ENCODE data around the gene FCRL4.

FCRL4 gene

DNA sequence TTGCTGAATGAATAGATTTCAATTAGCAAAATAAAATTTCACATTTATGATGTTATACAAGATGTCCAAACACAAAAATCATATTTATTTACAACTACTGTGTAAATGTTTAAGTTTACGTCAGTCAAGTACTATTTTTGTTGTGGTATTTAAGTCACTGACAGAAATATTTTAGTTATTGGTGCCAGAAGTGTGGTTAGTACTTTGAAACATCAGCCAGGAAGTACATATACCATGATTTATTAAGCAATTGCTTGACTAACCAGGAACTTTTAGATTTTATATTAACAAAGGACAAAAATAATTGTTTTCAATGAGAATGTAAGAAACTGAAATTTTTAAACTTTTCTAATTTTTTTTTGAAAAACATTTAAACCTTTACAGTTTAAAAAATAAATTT, 2.4 kb upstream of the FCRL4 start:
- Histone ChIP-seq H3K27ac (ENCODE audit: low read depth, low read length, poor library complexity, severe bottlenecking) (no peak overlapping the region), H3K9me3 (ENCODE audit: low read length) (no peaks in the 10 kb centered on the region), H3F3A (ENCODE audit: insufficient read depth, low read length) (no peaks in the 10 kb centered on the region), H2AFZ (ENCODE audit: low read length) (no peak overlapping the region), H3K4me1 (ENCODE audit: insufficient read depth, low read length, severe bottlenecking) (peaks cover 5% of the 10 kb centered on the region), H3K9ac (ENCODE audit: low read length) (no peak overlapping the region), H3K79me2 (ENCODE audit: insufficient read depth, low read length) (no peaks in the 10 kb centered on the region), H3K4me2 (ENCODE audit: low read length) (no peak overlapping the region), H3K4me3 (ENCODE audit: low read depth, low read length, poor library complexity, severe bottlenecking) (no peak overlapping the region), H3K27me3 (ENCODE audit: insufficient read depth, low read length) (no peaks in the 10 kb centered on the region), H4K20me1 (ENCODE audit: insufficient read depth, low read length) (no peaks in the 10 kb centered on the region), H3K9me2 (ENCODE audit: low read depth, low read length) (no peaks in the 10 kb centered on the region), H3K36me3 (ENCODE audit: insufficient read depth, low read length) (no peaks in the 10 kb centered on the region)
- TF ChIP-seq, protein P1, sequence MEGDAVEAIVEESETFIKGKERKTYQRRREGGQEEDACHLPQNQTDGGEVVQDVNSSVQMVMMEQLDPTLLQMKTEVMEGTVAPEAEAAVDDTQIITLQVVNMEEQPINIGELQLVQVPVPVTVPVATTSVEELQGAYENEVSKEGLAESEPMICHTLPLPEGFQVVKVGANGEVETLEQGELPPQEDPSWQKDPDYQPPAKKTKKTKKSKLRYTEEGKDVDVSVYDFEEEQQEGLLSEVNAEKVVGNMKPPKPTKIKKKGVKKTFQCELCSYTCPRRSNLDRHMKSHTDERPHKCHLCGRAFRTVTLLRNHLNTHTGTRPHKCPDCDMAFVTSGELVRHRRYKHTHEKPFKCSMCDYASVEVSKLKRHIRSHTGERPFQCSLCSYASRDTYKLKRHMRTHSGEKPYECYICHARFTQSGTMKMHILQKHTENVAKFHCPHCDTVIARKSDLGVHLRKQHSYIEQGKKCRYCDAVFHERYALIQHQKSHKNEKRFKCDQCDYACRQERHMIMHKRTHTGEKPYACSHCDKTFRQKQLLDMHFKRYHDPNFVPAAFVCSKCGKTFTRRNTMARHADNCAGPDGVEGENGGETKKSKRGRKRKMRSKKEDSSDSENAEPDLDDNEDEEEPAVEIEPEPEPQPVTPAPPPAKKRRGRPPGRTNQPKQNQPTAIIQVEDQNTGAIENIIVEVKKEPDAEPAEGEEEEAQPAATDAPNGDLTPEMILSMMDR (IDR thresholded peaks at IDR 0.05; ENCODE audit: low read length) = no peak
- TF ChIP-seq EZH2 (IDR thresholded peaks at IDR 0.05; ENCODE audit: borderline replicate concordance, low read length) = no peak

DNA sequence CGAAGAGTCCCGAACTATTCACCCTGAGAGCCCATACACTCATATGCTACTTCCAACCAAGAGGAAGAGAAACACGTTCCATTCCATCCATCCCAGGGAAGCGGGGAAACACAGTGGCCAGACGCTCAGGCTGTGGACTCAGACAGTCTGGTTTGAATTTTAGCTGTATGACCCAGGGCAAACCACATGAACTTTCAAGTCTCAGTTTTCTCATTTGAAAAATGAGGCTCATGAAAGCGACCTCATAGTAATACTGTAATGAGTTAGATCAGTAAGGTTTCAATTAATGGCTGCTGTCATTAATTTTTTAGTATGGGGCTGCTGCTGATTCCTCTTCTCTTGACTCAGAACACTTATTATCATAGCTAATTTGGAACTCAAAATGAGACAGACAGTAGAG, 1.5 kb downstream of the FCRL4 start:
- H3K4me1 ChIP-seq (ENCODE audit: insufficient read depth, low read length, severe bottlenecking) = peaks cover 13% of the 10 kb centered on the region
- no peaks in the 10 kb centered on the region for H3K79me2 ChIP-seq (ENCODE audit: insufficient read depth, low read length)
- TF ChIP-seq, protein P1 (IDR thresholded peaks at IDR 0.05; ENCODE audit: low read length) = no peak
- TF ChIP-seq EZH2 (IDR thresholded peaks at IDR 0.05; ENCODE audit: borderline replicate concordance, low read length) = no peak
- no peak overlapping the region for H3K4me2 ChIP-seq (ENCODE audit: low read length)
- no peaks in the 10 kb centered on the region for H3K9me3 ChIP-seq (ENCODE audit: low read length)
- no peaks in the 10 kb centered on the region for H3F3A ChIP-seq (ENCODE audit: insufficient read depth, low read length)
- H3K4me3 ChIP-seq (ENCODE audit: low read depth, low read length, poor library complexity, severe bottlenecking) = no peak overlapping the region
- no peaks in the 10 kb centered on the region for H3K27me3 ChIP-seq (ENCODE audit: insufficient read depth, low read length)
- no peak overlapping the region for H2AFZ ChIP-seq (ENCODE audit: low read length)
- no peaks in the 10 kb centered on the region for H4K20me1 ChIP-seq (ENCODE audit: insufficient read depth, low read length)
- no peaks in the 10 kb centered on the region for H3K9me2 ChIP-seq (ENCODE audit: low read depth, low read length)
- no peak overlapping the region for H3K9ac ChIP-seq (ENCODE audit: low read length)
- no peaks in the 10 kb centered on the region for H3K36me3 ChIP-seq (ENCODE audit: insufficient read depth, low read length)
- H3K27ac ChIP-seq (ENCODE audit: low read depth, low read length, poor library complexity, severe bottlenecking) = no peak overlapping the region

DNA sequence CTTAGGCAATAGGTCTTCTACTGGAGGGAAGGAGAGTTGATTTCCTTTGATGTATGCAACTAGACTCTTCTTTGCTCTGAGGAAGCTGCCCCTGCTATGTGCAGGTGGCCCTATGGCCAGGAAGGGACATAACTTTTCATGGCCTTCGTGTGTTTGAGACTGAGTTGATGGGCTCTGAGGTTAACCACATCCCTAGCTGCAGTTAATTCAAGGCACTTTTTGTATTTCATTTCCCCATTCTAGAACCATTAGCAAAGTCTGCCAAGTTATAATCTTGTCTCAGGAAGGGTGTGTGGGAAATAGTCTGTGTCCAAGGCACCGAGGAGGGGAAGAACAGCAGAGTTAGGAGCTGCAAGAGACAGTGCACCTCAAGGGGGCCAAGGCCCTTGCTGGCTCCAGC, 2.5 kb downstream of the FCRL4 start:
- no peak overlapping the region for H3K27ac ChIP-seq (ENCODE audit: low read depth, low read length, poor library complexity, severe bottlenecking)
- no peaks in the 10 kb centered on the region for H3K36me3 ChIP-seq (ENCODE audit: insufficient read depth, low read length)
- H3K9me2 ChIP-seq (ENCODE audit: low read depth, low read length) = no peaks in the 10 kb centered on the region
- H2AFZ ChIP-seq (ENCODE audit: low read length) = no peak overlapping the region
- no peaks in the 10 kb centered on the region for H3K9me3 ChIP-seq (ENCODE audit: low read length)
- no peaks in the 10 kb centered on the region for H3F3A ChIP-seq (ENCODE audit: insufficient read depth, low read length)
- 0 out of 2 replicates have a peak overlapping the region, but pooled peaks have one; percentile 13 for H3K4me2 ChIP-seq (ENCODE audit: low read length)
- H3K4me1 ChIP-seq (ENCODE audit: insufficient read depth, low read length, severe bottlenecking) = peaks cover 13% of the 10 kb centered on the region
- H3K9ac ChIP-seq (ENCODE audit: low read length) = no peak overlapping the region
- no peaks in the 10 kb centered on the region for H4K20me1 ChIP-seq (ENCODE audit: insufficient read depth, low read length)
- TF ChIP-seq, protein P1 (IDR thresholded peaks at IDR 0.05; ENCODE audit: low read length) = no peak
- no peak for TF ChIP-seq EZH2 (IDR thresholded peaks at IDR 0.05; ENCODE audit: borderline replicate concordance, low read length)
- H3K79me2 ChIP-seq (ENCODE audit: insufficient read depth, low read length) = no peaks in the 10 kb centered on the region
- H3K27me3 ChIP-seq (ENCODE audit: insufficient read depth, low read length) = no peaks in the 10 kb centered on the region
- no peak overlapping the region for H3K4me3 ChIP-seq (ENCODE audit: low read depth, low read length, poor library complexity, severe bottlenecking)

Measured in OCI-LY1 (cell line).